NCI-H187 (cell line): ENCODE measurements around the gene RBMS3.

ENCODE experiments used
- DNase-seq, 2 experiments: peaks; one replicate each; lab custom pipeline; 2025; lab: John Stamatoyannopoulos, UW

The RBMS3 gene

DNA sequence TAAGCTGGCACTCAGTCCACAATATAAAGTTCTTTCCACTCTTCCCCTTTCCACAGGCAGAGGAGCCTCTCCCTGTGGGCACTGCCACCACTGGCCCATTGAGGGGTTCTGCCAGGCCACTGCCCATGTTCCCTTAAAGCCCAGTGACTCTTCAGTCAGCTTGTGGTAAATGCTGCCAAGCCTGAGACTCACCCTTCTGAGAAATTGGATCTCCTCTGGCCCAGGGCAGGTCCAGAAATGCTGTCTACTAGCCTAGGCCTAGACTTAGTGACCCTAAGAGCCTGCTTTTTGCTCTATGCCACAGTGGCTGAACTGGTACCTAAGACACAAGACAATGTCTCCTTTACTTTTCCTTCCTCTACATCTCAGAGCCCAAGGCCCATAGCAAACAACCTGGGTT lies 295.8 kb downstream of the RBMS3 start:
- DNase-seq, result no peak

DNA sequence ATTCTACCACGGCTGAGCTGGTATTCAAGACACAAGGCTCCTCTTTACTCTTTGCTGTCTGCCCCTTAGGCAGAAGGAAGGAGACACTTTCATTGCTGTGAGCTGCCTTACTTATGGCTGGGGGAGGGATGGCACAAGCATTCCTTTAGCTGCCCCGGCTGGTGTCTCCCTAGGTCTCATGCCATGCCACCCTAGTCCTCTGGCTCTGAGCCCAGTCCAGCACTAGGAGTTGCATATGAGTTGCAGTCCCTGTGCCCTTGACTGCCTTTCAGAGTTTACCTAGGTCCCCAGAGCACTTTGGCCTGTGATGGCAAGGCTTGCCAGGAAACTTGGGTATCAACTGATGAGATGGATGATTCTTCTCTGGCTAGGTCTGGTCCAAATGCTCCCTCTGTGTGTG lies 296.4 kb downstream of the RBMS3 start:
- DNase-seq, result no peak

DNA sequence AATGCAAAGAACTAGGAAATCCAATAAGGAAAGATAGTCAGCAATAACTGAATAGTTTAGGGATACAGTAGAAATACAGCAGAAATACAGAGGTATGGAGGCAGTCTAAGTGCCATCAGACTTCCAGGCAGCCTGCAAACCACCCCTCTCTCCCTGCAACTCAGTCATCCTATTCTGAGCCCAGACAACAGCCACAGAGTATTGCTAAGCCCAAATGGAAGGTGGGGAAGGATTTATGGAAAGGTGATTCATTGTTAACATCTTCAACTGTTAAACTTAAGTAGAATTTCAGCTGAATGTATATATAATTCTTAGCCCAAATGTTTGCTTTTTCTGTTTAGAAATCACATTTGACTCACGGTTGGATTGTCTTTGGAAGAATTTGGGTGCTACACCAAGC lies 300.4 kb downstream of the RBMS3 start:
- DNase-seq, result no peak

DNA sequence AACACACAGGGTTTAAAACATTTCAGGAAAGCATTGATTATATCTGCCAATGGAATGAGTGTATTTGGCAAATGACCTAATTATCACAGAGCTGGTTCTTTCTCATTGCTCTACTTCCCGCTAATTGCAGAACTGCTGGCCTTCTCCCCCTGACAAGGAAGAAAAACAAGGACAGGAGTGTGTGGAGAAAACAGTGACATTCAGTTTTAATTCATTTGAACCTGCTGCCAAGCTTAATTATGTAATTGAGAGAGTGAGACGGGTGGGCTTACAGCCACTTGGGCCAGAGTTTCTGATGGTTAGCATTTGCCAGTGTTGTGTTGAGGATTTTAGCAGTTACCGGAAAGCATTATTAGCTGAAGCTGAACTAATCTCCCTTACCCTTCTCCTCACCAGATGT lies 301.4 kb downstream of the RBMS3 start:
- no peak for DNase-seq

DNA sequence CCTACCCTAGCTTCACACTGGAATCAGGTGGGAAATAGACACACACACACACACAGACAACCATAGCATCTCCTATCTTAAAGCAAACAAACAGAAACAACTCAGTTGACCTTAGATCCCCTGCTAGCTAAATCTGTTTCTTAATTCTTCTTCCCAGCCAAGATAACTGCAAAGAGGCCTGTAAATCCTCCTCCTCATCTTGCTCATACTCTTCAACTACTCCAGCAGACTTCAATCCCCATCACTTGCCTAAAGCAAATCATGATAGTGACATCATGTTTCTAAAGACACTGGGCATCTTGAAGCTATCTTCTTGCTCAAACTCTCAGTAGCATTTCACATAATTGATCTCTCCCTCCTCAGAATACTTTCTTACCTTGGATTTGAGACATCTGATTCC lies 303.0 kb downstream of the RBMS3 start:
- DNase-seq, result no peak

DNA sequence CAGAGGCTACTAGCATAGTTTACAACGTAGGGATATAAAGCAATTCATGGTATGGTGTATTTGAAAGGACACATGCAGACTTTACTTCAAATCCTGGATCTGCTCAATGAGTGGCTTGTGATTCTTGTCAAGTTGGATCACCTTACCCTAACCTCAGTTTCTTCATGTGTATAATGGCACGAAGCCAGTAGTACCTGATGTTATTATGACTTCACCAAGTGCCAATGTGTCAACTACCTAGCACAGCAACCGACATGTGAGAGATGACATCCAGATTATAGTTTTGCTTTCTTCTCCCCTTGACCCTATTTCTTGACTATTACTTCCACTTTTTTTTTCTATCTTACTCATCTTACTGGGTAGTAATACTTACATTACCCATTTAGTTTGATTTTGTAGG lies 304.5 kb downstream of the RBMS3 start:
- DNase-seq, result no peak

DNA sequence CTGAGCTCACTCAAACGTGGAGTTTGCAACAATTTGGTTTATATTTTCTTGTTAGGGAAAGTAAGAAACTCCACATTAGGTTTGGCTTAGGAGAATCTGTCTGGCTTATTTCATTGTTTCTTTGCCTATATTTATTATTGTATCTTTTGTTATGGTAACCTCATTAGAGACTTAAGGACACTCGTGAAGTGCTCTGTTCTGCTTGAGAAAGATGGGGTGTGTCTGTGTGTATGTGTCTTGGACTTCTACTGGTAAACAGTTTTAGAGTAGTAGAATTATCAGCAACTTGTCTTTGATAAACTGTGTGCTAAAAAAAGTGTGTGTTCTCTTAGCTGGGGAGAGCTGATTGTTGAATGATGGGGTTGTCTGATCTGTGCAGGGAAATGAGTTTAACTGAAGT lies 306.5 kb downstream of the RBMS3 start:
- no peak for DNase-seq

DNA sequence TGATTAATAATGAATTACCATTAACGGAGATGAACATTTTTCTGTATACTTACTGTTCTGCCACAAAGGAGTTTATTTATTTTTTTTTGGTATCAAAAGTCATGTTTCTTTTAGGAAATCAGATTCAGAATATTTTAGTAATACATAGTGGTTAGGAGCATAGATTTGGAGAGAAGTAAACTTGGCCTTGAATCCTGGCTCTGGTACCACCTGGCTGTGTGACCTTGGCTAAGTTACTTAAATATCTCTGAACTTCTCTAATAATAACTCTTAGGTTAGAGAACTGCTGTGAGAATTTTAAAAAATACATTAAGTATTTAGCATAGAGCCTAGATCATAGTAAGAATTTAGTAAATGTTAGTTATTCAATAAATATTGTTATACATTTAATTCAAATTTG lies 309.1 kb downstream of the RBMS3 start:
- DNase-seq, result no peak

DNA sequence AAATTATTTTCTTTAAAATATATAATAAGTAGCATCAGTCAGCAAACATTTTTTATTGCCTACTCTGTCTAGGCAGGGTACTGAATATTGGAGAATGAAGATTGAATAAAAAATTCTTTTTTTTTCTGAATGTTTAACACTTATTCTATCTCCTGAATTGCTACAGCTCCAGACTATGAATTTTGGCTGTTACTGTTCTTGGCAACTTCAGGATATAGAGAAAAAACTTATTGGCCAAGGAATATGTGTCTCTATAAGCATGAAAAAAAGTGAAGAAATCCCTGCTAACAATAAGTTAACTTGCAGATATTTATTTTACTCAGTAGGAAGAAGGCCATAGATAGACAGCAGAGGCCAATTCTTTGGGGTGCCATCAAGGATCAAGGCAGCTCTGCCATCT lies 309.6 kb downstream of the RBMS3 start:
- no peak for DNase-seq

DNA sequence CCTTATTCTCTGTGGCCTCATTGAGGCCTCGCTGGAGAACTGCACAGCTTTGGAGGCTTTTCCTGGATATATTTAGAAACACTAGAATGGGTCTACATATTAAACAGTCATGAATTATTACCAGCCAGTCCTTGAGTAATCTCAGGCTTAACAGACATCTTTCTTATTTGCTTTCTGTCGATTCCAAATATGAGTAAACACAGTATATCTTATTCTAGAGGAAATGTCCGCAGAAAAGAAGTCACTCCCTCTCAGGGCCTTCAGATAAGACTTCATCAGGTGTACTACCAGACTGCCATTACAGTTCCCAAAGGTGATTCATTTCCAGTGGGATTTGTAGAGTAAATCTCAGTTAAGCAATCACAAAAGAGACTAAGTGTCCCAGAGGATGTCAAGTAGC lies 310.7 kb downstream of the RBMS3 start:
- DNase-seq, result no peak

DNA sequence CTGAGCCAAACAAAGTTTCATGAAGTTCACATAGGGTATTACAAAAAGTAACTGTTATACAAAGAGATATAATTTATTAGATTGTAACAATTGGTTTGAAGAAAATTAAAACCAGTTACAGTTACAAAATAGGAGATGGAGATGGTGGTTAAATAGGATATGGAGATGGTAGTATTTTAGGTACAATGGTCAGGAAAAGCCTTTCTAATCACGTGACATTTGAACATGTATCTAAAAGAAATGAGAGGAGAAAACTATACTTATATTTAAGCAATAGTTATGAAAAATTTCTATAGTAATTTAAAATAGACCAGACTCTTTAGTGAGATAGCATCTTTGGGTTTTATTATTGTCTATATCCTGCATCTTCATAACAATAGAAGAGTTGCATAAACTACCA lies 312.9 kb downstream of the RBMS3 start:
- no peak for DNase-seq

DNA sequence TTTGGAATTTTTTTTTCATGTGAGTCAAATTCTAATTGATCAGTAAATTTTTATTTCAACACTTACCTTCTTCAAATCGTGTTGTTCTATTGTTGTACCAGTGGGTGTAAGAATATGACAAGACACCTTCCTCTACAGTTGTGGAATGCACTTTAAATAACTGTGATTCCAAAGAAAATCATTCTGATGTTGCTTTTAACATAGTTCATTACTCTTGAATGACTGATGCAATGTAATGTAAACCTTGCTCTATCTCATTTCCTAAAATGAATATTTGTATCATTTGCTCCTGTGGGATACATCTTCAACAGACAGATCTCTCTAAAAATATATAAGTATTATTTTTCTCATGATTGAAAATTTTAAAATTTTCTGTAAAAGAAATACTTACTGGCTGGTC lies 313.4 kb downstream of the RBMS3 start:
- no peak for DNase-seq

DNA sequence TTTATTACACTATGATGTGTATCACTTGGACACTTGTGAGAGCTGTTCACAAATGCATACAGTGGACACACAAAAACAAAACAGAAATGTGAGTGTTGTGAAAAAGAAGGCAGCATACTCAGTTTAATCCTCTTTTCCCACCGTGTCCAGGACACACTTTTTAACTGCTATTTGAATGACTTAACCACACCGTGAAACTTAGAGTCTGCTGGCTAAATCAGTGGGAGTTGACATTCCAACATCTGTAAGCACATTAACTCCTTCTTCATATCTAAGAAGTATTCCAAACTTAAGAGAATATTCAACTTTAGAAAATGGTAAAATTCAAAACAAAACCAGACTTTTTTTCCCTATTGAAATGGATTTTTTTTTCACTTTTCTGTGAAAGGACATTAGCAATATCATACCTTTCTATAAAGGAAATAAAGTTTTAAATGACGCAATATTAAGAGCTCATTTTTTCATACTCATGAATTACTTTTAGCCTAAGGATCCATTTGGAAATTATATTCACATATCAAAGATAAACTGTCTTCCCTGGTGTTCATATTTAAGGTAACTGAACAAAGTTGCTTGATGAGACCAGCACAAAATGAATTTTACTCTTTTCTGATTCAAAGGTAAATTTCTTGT lies 316.6 kb downstream of the RBMS3 start:
- DNase-seq, result no peak

DNA sequence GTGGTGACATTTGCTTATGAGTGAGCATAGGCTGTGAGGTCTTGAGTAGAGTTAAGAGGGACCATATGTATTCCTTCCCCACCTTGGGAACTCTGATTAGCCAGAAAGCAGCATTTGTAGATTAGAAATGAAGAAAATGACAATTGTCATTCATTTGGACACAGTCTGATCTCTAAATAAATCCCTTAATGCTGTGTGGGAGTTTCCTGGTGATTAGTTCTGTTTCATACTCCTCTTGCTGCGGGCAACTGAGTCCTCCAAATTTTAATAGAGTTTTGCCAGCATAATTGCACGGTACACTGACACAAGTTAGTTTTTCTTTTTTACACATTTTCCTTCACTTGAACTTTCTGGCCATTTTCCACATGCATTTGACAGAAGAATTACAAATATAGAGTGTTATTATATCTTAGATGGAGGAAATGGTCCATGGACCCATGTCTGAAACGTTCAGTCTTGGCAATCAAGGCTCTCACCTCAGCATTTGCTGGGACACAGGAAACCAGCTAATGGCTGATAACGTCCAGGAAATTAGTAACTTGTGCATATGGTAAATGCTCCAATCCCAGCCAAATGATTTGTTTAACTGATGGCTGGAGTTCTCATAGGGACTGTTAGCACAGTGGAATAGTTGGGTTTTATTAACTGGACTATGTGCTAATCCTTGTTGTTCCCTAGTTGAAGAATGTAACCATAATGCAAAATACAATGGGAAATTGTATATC lies 321.2 kb downstream of the RBMS3 start:
- no peak for DNase-seq

DNA sequence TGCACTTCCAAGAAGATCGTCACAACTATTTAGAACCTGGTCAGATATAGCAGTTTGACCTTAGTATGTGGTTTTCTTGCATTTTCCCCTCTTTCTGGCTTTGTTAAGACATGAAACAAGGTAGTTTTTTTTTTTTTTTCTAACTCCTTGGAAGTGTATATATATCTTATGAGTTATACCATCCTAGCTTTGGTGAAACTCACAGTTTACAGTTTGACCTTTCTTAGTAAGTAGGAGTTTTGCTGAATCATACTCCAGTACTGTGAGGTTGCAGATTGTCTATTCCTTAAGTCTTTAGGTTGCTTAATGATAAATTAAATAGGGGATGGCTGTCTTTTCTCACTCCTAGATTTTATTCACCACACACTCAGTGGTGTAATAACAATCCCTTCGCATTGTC lies 325.0 kb downstream of the RBMS3 start:
- no peak for DNase-seq

DNA sequence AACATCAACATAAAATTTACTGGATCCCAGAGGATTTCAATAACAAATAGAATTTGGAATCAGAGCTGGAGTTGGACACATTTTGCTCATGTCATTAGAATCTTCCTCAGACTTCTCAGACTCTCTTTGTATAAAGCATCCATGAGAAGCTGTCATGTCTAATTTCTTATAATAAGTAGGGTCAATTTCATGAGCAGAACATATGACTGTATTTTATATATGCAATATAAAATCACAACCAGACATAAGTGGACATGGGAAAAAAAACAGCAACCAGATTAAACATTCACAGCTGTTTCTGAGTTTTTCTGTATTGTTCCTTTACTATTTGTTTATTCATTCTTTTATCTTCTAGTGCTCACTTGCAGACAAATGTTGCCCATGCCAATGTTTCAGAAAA lies 325.5 kb downstream of the RBMS3 start:
- no peak for DNase-seq

DNA sequence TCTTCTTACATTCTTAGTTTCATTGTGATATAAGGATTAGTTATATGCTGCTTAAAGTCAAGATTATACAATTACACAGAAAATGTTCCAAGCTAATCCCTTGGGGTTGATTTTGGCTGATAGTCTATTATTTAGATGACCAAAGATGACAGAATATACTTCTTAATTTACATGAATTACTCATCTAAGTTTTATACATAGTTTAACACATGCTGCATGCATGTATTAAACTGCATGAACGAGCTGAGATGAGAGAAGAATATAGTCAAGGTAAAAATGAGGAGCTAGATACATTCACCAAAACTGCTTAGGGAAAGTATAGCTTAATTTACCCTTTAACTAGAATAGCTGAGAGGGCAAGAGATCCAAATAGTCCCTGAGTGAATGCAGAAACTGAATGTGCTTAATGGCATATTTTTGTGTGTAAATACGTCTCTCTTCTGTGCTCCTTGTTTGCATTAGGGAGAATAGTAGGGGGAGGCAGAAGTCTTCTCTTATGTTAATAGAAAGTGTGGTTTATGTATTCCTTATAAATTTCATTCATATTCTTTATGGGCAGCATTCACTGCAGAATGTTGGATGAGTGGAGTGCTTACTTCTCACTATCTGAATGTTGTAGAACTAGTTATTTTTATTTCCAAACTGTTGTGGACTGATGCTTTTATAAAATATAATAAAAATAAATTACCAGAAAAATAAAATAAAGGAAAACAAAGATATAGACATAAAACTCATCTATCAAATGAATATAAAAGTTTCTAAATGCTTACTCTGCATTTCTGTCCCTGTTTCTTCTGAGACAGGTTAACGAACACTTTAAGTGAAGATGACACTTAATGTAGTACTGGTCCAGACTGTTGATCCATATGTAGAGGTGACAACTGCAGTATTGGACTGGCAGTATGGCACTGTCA lies 327.8 kb downstream of the RBMS3 start:
- DNase-seq, result no peak

DNA sequence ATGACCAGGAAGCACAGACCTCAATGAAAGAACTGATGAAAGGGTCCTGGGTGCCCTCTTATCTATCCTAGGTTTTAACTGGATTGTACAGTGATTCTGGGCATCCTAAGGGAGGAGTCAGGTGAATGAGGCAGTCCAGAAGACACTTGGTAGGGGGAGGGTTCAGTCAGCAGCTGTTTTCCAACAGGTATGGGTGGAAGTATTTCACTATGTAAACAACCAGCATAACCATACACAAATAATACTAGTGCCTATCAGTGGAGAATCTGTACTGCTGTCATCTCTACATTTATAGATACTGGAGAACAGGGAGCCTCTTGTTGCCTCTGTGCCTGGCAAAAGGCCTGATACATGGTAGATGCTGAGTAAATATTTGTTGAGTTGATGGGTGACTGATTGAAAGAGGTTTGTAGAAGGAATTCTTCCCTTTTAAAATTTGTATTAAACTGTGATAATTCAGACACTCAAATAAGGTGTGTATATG lies 328.5 kb downstream of the RBMS3 start:
- no peak for DNase-seq

DNA sequence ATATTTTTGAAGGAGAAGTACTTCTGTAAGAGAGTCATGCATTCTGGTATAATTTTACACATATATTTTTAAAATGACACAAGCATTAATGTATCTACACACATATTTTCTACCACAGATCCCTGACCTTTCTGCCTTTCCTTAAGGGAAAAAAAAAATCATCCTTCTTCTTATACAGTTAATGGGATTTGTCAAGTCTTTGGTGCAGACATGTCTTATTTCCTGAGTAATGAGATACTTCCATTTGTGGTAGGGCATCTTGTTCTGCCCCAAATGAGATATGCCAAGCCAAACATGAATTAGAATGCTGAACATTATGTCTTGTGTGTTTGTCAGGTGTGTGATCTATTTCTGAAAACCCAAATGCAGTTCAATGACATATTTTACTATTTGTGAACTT lies 329.9 kb downstream of the RBMS3 start:
- no peak for DNase-seq

DNA sequence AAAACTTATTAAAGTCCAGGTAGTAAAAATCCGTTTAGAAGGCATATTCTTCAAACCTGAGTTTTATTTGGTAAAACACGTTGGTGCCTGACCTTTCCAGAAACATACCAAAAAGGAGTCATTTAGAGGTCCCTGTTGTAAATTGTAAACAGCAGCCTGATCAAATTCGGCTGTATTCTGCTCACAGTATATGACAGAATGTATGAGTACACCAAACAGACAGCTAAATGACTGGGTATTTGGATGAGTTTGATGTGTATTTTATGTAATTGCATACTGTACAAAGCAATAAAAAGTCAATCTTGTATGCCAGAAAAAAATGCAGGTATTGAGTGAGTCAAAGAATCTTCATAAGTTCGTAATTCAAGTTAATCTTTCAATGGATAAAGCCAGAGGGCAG lies 330.4 kb downstream of the RBMS3 start:
- DNase-seq, result no peak

DNA sequence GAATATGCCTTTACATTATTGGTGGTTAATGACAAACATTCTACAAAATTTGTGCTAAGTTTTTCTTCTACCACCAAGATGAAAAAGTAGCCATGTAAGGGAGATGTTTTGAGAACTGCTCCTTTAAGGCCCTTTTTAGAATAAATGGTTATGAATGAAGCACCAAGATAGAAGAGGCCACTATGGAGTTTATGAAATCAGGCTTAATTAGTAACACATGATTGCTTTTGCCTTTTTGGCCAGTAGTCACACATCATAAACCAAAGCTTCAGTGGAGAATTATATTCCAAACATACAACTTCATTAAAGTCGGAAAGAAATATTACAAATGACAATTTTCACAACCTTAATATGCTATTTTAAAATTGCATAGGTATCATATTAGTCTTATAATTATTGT lies 331.7 kb downstream of the RBMS3 start:
- DNase-seq, result no peak

DNA sequence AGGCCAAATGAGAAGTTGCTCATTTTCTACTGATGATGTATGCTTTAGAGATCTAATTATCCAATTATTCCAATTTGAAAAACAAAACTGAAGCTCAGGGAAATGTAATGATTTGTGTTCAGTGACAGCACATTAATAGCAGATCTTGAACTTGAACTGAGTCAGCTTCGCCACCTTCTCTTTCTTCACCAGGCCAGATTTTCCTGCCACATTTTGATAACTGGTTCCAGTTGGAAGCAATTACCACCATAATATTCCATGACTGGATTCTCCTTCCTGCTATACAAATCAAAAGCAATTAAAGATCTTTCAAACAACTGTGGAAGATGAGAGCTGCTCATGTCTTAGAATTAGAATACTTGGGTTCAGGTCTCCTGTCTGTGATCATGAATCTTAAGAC lies 334.1 kb downstream of the RBMS3 start:
- DNase-seq, result no peak
